Tibial artery (tissue), 4 donors: ENCODE measurements around the gene YJEFN3.

Experiments
- DNase-seq, 2 donors: peaks; one replicate each; pipeline ENCODE4 v3.0.0-alpha.2; 2019
- H3K27ac ChIP-seq, 2 donors: fragments of 200-600 bp; sonication (generic) in 1 of 2; 1 replicate in 1 of 2; 2 replicates in 1 of 2; pipeline ENCODE4 v1.5.1; 2018 to 2019; ENCODE audit warnings: mild to moderate bottlenecking in 1 of 2
- H3K27me3 ChIP-seq, 2 donors: fragments of 200-600 bp; sonication (generic) in 1 of 2; one replicate each; pipeline versions ENCODE4 v1.5.1 to v1.6.0; 2016 to 2019
- H3K36me3 ChIP-seq, 3 donors: fragments of 200-600 bp; sonication (generic) in 2 of 3; one replicate each; pipeline ENCODE4 v1.5.1; 2016 to 2019; ENCODE audit warnings: mild to moderate bottlenecking in 2 of 3
- H3K4me1 ChIP-seq, 4 donors: fragments of 200-600 bp; sonication (generic) in 2 of 4; 1 replicate in 3 of 4; 2 replicates in 1 of 4; pipeline ENCODE4 v1.5.1; 2016 to 2019
- H3K4me3 ChIP-seq, 2 donors: fragments of 200-600 bp; sonication (generic) in 1 of 2; 1 replicate in 1 of 2; 2 replicates in 1 of 2; pipeline ENCODE4 v1.5.1; 2018 to 2019; ENCODE audit warnings: mild to moderate bottlenecking in 2 of 2
- H3K9me3 ChIP-seq, 3 donors: fragments of 200-600 bp; sonication (generic) in 1 of 3; one replicate each; pipeline ENCODE4 v1.5.1; 2016 to 2019
- CTCF ChIP-seq, 2 experiments: fragments of 200-600 bp in 1 of 2; fragments of 450-650 bp in 1 of 2; IDR thresholded peaks; one replicate each; pipeline ENCODE4 v1.5.1; 2017 to 2019; ENCODE audit warnings: antibody characterized with exemption in 2 of 2, mild to moderate bottlenecking in 1 of 2, moderate library complexity in 1 of 2
- intact Hi-C: fragments of 100-400 bp; cut with DNase I; formaldehyde crosslinking; loops from one replicate; pipeline ENCODE4 v1.15.0; 2023; ENCODE audit warnings: low total_unique reads

YJEFN3 gene

GRCh38 chr19:19514881-19515641, 13.7 kb upstream of the YJEFN3 start, which contains the start of gene TSSK6:
TSS of gene TSSK6 (minus strand) at chr19:19515548. CDS start at chr19:19515427, 121 bp downstream.
- H3K27ac ChIP-seq, result peak within 1 kb of the TSS; percentile 82 to 90
- no peak for TF ChIP-seq CTCF (IDR thresholded peaks at IDR 0.05)
- intact Hi-C loops, result no loop called here
- H3K36me3 ChIP-seq, result peaks cover 0 to 12% (median 5%) of the 10 kb centered on the region in 3 donors
- peak within 1 kb of the TSS; percentile 65 to 71 for H3K4me3 ChIP-seq
- no peaks in the 10 kb centered on the region for H3K9me3 ChIP-seq
- H3K27me3 ChIP-seq, result no peaks in the 10 kb centered on the region
- DNase-seq, result no peak
- peaks cover 0 to 33% (median 24%) of the 10 kb centered on the region in 4 donors for H3K4me1 ChIP-seq

DNA sequence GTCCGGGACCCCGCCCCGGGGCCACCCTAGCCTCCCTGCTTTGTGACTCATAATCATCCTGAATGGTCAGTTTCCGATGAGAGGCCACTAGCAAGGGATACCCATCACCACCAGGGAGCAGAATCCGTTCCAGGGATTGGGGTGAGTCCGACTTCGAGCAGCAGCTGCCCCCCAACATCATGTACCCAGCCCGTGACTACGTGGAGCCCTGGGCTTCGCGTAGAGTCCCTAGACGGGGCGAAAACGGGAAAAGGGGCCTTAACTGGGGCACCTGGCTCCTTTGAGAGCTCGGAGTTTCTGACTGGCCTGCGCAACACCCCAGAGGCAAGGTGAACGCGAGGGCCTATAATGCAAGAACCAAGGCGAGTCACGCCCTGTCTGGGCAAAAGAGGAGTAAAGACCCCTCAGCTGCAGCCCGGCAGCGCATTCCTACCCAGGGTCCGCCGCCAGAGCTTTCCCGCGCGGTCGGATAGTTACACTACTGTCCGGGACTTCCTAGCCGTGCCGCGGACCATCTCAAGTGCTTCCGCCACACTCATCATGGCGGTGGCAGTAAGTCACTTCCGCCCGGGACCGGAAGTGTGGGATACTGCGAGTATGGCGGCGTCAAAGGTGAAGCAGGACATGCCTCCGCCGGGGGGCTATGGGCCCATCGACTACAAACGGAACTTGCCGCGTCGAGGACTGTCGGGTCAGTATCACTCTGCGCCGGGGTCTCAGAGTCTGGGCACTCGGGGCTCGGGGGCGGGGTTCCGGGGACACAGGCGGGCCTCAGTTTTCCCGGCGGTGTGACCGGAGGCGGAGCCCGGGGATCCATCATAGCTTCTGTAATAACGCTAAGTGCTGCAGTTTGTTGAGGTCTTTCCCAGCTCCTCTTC, 12.8 kb upstream of the YJEFN3 start, which contains the start of gene NDUFA13:
Gene NDUFA13, plus strand, starts transcription at position 584 of the 878 bp plus-strand sequence. Its CDS starts 14 bp downstream, at position 598.
- Histone ChIP-seq H3K27me3 (no peaks in the 10 kb centered on the region), H3K36me3 (peaks cover 0 to 20% (median 13%) of the 10 kb centered on the region in 3 donors), H3K27ac (peak within 1 kb of the TSS; percentile 82 to 90), H3K4me3 (peak within 1 kb of the TSS; percentile 65 to 71), H3K9me3 (no peaks in the 10 kb centered on the region), H3K4me1 (peaks cover 0 to 33% (median 24%) of the 10 kb centered on the region in 4 donors)
- intact Hi-C loops, result no loop called here
- peak; percentile 93 to 96 for DNase-seq
- TF ChIP-seq CTCF (IDR thresholded peaks at IDR 0.05), result peak in 1 of 2 experiments; percentile 5

GRCh38 chr19:19517235-19517619, 11.5 kb upstream of the YJEFN3 start:
- Histone ChIP-seq H3K36me3 (peaks cover 0 to 21% (median 13%) of the 10 kb centered on the region in 3 donors), H3K27ac (peak overlapping the region in 1 of 2 donors; percentile 82), H3K4me1 (peaks cover 0 to 33% (median 24%) of the 10 kb centered on the region in 4 donors), H3K27me3 (no peaks in the 10 kb centered on the region), H3K9me3 (no peaks in the 10 kb centered on the region), H3K4me3 (peak overlapping the region in 1 of 2 donors; percentile 71)
- intact Hi-C loops, result no loop called here
- no peak for TF ChIP-seq CTCF (IDR thresholded peaks at IDR 0.05)
- no peak for DNase-seq

GRCh38 chr19:19520989-19521388, 7.7 kb upstream of the YJEFN3 start:
- Histone ChIP-seq H3K4me3 (no peak overlapping the region), H3K9me3 (no peaks in the 10 kb centered on the region), H3K36me3 (peaks cover 4 to 51% (median 17%) of the 10 kb centered on the region in 3 donors), H3K27ac (no peak overlapping the region), H3K4me1 (peaks cover 0 to 27% (median 17%) of the 10 kb centered on the region in 4 donors), H3K27me3 (no peaks in the 10 kb centered on the region)
- TF ChIP-seq CTCF (IDR thresholded peaks at IDR 0.05), result no peak
- DNase-seq, result no peak
- intact Hi-C loops, result no loop called here

DNA sequence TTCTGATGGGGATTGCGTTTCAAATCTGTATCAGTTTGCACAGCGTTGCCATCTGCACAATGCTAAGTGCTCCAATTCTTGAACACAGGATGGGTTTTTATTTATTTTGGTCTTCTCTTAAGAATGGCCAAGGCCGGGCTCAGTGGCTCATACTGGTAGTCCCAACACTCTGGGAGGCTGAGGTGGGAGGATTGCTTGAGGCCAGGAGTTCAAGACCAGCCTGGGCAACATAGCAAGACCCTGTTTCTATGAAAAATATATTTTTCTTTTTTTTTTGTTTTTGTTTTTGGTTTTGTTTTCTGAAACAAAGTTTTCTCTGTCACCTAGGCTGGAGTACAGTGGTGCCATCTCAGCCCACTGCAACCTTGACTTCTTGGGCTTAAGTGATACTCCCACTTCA, 5.5 kb upstream of the YJEFN3 start:
- Histone ChIP-seq H3K4me3 (no peak overlapping the region), H3K4me1 (peaks cover 0 to 9% (median under 1%) of the 10 kb centered on the region in 4 donors), H3K27ac (no peak overlapping the region), H3K9me3 (no peaks in the 10 kb centered on the region), H3K27me3 (no peaks in the 10 kb centered on the region), H3K36me3 (peaks cover 18 to 73% (median 34%) of the 10 kb centered on the region in 3 donors)
- intact Hi-C loops, result no loop called here
- DNase-seq, result no peak
- TF ChIP-seq CTCF (IDR thresholded peaks at IDR 0.05), result no peak
